ENCODE measurements around the gene DDX49.

GRCh38 chr19:18919086-18919899 is at the start of gene DDX49, which contains the start of gene COPE:
- peak in 2 of 12 donors; percentile 15 to 17 for TF ChIP-seq CTCF (IDR thresholded peaks at IDR 0.05)
- TF ChIP-seq POLR2A (IDR thresholded peaks at IDR 0.05): peak in 1 of 2 donors; percentile 80
